Smooth muscle cell of the brain vasculature (primary cell): Measurements from ENCODE around the gene AKAIN1.

ENCODE experiments used
- DNase-seq: peaks from one replicate; pipeline ENCODE4 v3.0.0-alpha.2; 2012; ENCODE audit warnings: low read depth, low spot score

Gene AKAIN1

DNA sequence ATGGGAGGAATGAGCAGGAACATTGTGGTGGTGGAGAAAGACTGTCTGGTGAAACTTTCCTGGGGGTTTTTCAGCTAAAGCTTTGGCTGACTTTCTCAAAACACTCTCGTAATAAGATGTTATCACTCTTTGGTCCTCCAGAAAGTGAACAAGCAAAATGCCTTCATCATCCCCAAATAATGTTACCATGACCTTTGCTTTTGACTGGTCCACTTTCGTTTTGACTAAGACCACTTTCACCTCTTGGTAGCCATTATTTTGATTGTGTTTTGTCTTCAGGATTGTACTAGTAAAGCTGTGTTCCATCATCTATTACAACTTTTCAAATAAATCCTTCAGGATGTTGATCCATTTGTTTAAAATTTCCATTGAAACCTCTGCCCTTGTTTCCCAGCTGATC lies 103.2 kb downstream of the AKAIN1 start:
- no peak for DNase-seq
